Endothelial cell of umbilical vein (primary cell): Measurements from ENCODE around the gene BRD2. TPM values are rescaled to one million over a fixed set of nuclear protein-coding genes. Genes with fewer than 3 reads are reported as not detected.

Experiments used
- BruUV-seq: library from RNA; stranded (reverse); fragments of 400-500 nt; replicated peaks from 2 replicates; lab custom pipeline; 2021; lab: Mats Ljungman, UMichigan
- CTCF ChIA-PET: fragments of 300-600, 350-600 bp; sonication (Branson Sonifier 250); formaldehyde crosslinking; loops from one replicate; lab custom pipeline; 2021; ENCODE audit warnings: antibody characterized with exemption, inconsistent platforms; lab: Charles Lee
- POLR2A ChIA-PET: fragments of 300-600, 350-600 bp; sonication (Branson Sonifier 250); formaldehyde crosslinking; loops from one replicate; lab custom pipeline; 2021; ENCODE audit warnings: antibody characterized with exemption, inconsistent platforms; lab: Charles Lee
- DNase-seq: peaks from one replicate; pipeline ENCODE4 v3.0.0-alpha.2; 2011; ENCODE audit warnings: low read depth, low spot score
- FAIRE-seq: peaks from 2 replicates; lab custom pipeline; 2011; peaks lifted over from hg19 to GRCh38; lab: Jason Lieb, UNC
- H2AFZ ChIP-seq: 2 replicates; pipeline ENCODE4 v1.6.0; 2012; ENCODE audit warnings: low read depth, low read length, control low read depth, inconsistent platforms
- H3K27ac ChIP-seq: 2 replicates; pipeline ENCODE4 v1.5.1; 2011; ENCODE audit warnings: low read depth, mild to moderate bottlenecking, control low read depth, low read length, moderate library complexity; ENCODE audit not compliant: insufficient read depth
- H3K27me3 ChIP-seq, 2 experiments: 2 replicates each; pipeline versions ENCODE4 v1.6.0 to v1.6.1; 2011; ENCODE audit warnings: low read length in 2 of 2, mixed read lengths in 1 of 2; ENCODE audit not compliant: control insufficient read depth in 2 of 2, insufficient read depth in 2 of 2
- H3K36me3 ChIP-seq, 2 experiments: 2 replicates in 1 of 2; 3 replicates in 1 of 2; pipeline ENCODE4 v1.5.1; 2011; ENCODE audit warnings: low read length in 2 of 2, mild to moderate bottlenecking in 1 of 2, moderate library complexity in 1 of 2; ENCODE audit not compliant: control insufficient read depth in 2 of 2, insufficient read depth in 2 of 2; ENCODE audit errors: extremely low read depth in 1 of 2
- H3K4me1 ChIP-seq: 3 replicates; pipeline ENCODE4 v1.5.1; 2011; ENCODE audit warnings: mild to moderate bottlenecking, low read length; ENCODE audit not compliant: control insufficient read depth, insufficient read depth; ENCODE audit errors: extremely low read depth
- H3K4me2 ChIP-seq: 2 replicates; pipeline ENCODE4 v1.6.1; 2011; ENCODE audit warnings: low read length, control low read depth, mixed read lengths; ENCODE audit not compliant: insufficient read depth
- H3K4me3 ChIP-seq, 3 experiments: fragments of 200-600 bp in 1 of 3; sonication (generic), shearing (Covaris generic) in 1 of 3; replicated peaks in 1 of 3; 2 replicates each; pipeline ENCODE4 v1.5.1; 2011 to 2016; ENCODE audit warnings: control low read depth in 3 of 3, low read length in 3 of 3, mild to moderate bottlenecking in 2 of 3, inconsistent platforms in 1 of 3, low read depth in 1 of 3, moderate library complexity in 1 of 3; ENCODE audit not compliant: insufficient read depth in 1 of 3
- H3K79me2 ChIP-seq: 2 replicates; pipeline ENCODE4 v1.6.0; 2012; ENCODE audit warnings: low read length, inconsistent platforms; ENCODE audit not compliant: control insufficient read depth, insufficient read depth
- H3K9ac ChIP-seq: replicated peaks from 2 replicates; pipeline ENCODE3; 2011; ENCODE audit warnings: low read length, control low read depth; ENCODE audit not compliant: insufficient read depth; ENCODE audit errors: extremely low read depth
- H3K9me1 ChIP-seq: replicated peaks from 3 replicates; pipeline ENCODE4 v1.6.0; 2011; ENCODE audit warnings: mild to moderate bottlenecking, low read length; ENCODE audit not compliant: control insufficient read depth, insufficient read depth; ENCODE audit errors: extremely low read depth
- H3K9me3 ChIP-seq: replicated peaks from 2 replicates; pipeline ENCODE4 v1.5.1; 2012; ENCODE audit warnings: low read length, inconsistent platforms; ENCODE audit not compliant: control insufficient read depth, insufficient read depth
- H4K20me1 ChIP-seq: replicated peaks from 2 replicates; pipeline ENCODE3; 2011; ENCODE audit warnings: mild to moderate bottlenecking, low read length; ENCODE audit not compliant: control insufficient read depth, insufficient read depth; ENCODE audit errors: extremely low read depth
- CTCF ChIP-seq, 2 donors: IDR thresholded peaks; 1 replicate in 1 of 2; 2 replicates in 1 of 2; pipeline ENCODE4 v1.5.1; 2011; ENCODE audit warnings: low read length in 2 of 2, mild to moderate bottlenecking in 2 of 2, moderate library complexity in 2 of 2, control low read depth in 1 of 2, inconsistent platforms in 1 of 2, low read depth in 1 of 2; ENCODE audit not compliant: insufficient read depth in 1 of 2; ENCODE audit errors: extremely low read depth in 1 of 2
- JUN ChIP-seq: IDR thresholded peaks from 2 replicates; pipeline ENCODE4 v1.6.1; 2011; ENCODE audit warnings: borderline replicate concordance, low read depth; ENCODE audit not compliant: insufficient read length, insufficient read depth
- MAX ChIP-seq: IDR thresholded peaks from 2 replicates; pipeline ENCODE4 v1.6.1; 2011; ENCODE audit not compliant: insufficient read depth, insufficient read length
- POLR2AphosphoS5 ChIP-seq: IDR thresholded peaks from 2 replicates; pipeline ENCODE4 v1.6.1; 2012; ENCODE audit warnings: low read depth, mild to moderate bottlenecking, control low read depth, low read length, moderate library complexity; ENCODE audit not compliant: insufficient read depth
- dilution Hi-C: fragments of 300-500 bp; cut with MboI; formaldehyde crosslinking; loops from one replicate; pipeline ENCODE4 v1.15.0; 2019; ENCODE audit warnings: low sequenced_read_pairs; ENCODE audit not compliant: extremely low pct_ligation_motif_present
- intact Hi-C: fragments of 100-400 bp; cut with micrococcal nuclease; formaldehyde crosslinking; loops from one replicate; pipeline ENCODE4 v1.10.0; 2022
- polyA plus RNA-seq, 4 experiments: library from polyadenylated mRNA; depleted of rRNA in 3 of 4; stranded (reverse) in 3 of 4; unstranded in 1 of 4; fragments of >200 nt; gene quantifications; 2 replicates each; pipeline versions ENCODE4 v1.2.1 to v1.2.3, GENCODE V29; 2011 to 2012; ENCODE audit warnings: missing spikeins in 1 of 4
- total RNA-seq: library from RNA; stranded (reverse); gene quantifications from 2 replicates; pipeline ENCODE4 v1.2.3, GENCODE V29; 2021

The BRD2 gene
- total and polyA plus RNA-seq, 2 donors (not counting 3 experiments of a cell fraction or from before 2014, with no cell fraction given) = 131 to 197 TPM

DNA sequence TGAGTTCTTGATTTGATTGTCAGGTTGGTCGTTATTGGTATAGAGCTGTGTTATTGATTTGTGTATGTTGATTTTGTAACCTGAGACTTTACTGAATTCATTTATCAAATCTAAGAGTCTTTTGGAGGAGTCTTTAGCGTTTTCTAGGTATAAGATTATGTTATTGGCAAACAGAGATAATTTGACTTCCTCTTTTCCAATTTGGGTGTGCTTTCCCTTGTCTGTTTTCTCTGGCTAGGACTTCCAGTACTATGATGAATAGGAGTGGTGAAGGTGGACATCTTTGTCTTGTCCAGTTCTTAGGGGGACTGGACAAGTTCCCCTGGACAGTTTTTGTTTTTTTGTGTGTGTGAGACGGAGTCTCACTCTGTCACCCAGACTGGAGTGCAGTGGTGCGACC is 23.6 kb downstream of the BRD2 start:
- DNase-seq = no peak
- Histone ChIP-seq H3K27me3 (peaks cover 4 to 19% of the 10 kb centered on the region in 2 experiments), H4K20me1 (no peaks in the 10 kb centered on the region), H2AFZ (no peak overlapping the region), H3K9me1 (no peaks in the 10 kb centered on the region), H3K4me2 (no peak overlapping the region), H3K4me1 (peaks cover 11% of the 10 kb centered on the region), H3K36me3 (no peaks in the 10 kb centered on the region), H3K9ac (no peak overlapping the region), H3K4me3 (no peak overlapping the region), H3K9me3 (no peaks in the 10 kb centered on the region), H3K27ac (no peak overlapping the region), H3K79me2 (no peaks in the 10 kb centered on the region)
- ChIA-PET CTCF (interaction anchor here (0.6 to 1.5 kb wide), 4 partner anchors 23 to 564 kb away, joined by 3 to 4 read pairs (median 3); partner anchors contain the start of gene TAP2), POLR2A (interaction anchor here (1.1 kb wide), 1 partner anchor 19 kb away, joined by 6 read pairs; no protein-coding TSS in a partner anchor)
- no TSS peak for BruUV-seq
- no peak for TF ChIP-seq JUN
- no peak for TF ChIP-seq CTCF (IDR thresholded peaks at IDR 0.05; ENCODE audit: extremely low read depth in 1 of 2, insufficient read depth in 1 of 2, low read depth in 1 of 2, low read length in 2 of 2)
- no peak for TF ChIP-seq MAX
- TF ChIP-seq POLR2AphosphoS5 = no peak
- intact Hi-C loops (no loop called here), dilution Hi-C loops (no loop called here)
- FAIRE-seq = no peak
